ENCODE results near the gene ETFA. TPM values are rescaled to one million over a fixed set of nuclear protein-coding genes. Genes with fewer than 3 reads are reported as not detected.

ETFA gene
- total and polyA plus RNA-seq, 10 of the 15 experiments (the other 5 are each of a cell fraction or from before 2014, with no cell fraction given), result 114 to 331 (median 152) TPM

- RAD21 ChIA-PET (ENCODE audit: unreplicated experiment), result no interaction called here
- no peak overlapping the region for H3K4me2 ChIP-seq (ENCODE audit: control insufficient read depth, insufficient read depth)
- DNase-seq (ENCODE audit: low read depth, low spot score) (no peak), FAIRE-seq (no peak), ATAC-seq (no peak)
- no peaks in the 10 kb centered on the region for H3K36me3 ChIP-seq (ENCODE audit: control insufficient read depth in 2 of 2, insufficient read depth in 2 of 2, low read length in 1 of 2)
- SMC1A ChIA-PET (ENCODE audit: uncharacterized antibody, unreplicated experiment), result no interaction called here
- BruUV-seq (replicated peaks), result no TSS peak
- H3K9me3 ChIP-seq (replicated peaks; ENCODE audit: control insufficient read depth, insufficient read depth, low read length), result no peaks in the 10 kb centered on the region
- H3K4me3 ChIP-seq, result no peak overlapping the region
- intact Hi-C loops (cut with micrococcal nuclease; ENCODE audit: unreplicated experiment) (no loop called here), in situ Hi-C loops (cut with MboI) (no loop called here)
- H3K4me1 ChIP-seq (ENCODE audit: control insufficient read depth, insufficient read depth, low read length), result no peaks in the 10 kb centered on the region
- H2AFZ ChIP-seq (ENCODE audit: control insufficient read depth, low read depth, low read length), result no peak overlapping the region
- POLR2A ChIA-PET, result no interaction called here
- TF ChIP-seq CEBPZ (IDR thresholded peaks at IDR 0.05; ENCODE audit: low read depth, low read length), result no peak
- TF ChIP-seq ATF3 (IDR thresholded peaks at IDR 0.05; ENCODE audit: borderline replicate concordance, extremely low read depth, low read depth, low read length), result no peak
- no peak for TF ChIP-seq CHD2 (IDR thresholded peaks at IDR 0.05; ENCODE audit: borderline replicate concordance, low read depth, low read length)
- TF ChIP-seq IRF4 (IDR thresholded peaks at IDR 0.05; ENCODE audit: low read depth, low read length), result no peak
- no peak for TF ChIP-seq ATF2 (IDR thresholded peaks at IDR 0.05; ENCODE audit: low read length)
- TF ChIP-seq BCLAF1 (IDR thresholded peaks at IDR 0.05), result no peak
- TF ChIP-seq SMAD1 (IDR thresholded peaks at IDR 0.05; ENCODE audit: low read depth, partially characterized antibody), result no peak
- no peak for TF ChIP-seq MEF2B (IDR thresholded peaks at IDR 0.05; ENCODE audit: partially characterized antibody, poor library complexity, severe bottlenecking)
- no peak for TF ChIP-seq ZNF274 (IDR thresholded peaks at IDR 0.05; ENCODE audit: insufficient read depth, insufficient read length)
- no peak for TF ChIP-seq WRNIP1 (IDR thresholded peaks at IDR 0.05; ENCODE audit: borderline replicate concordance, low read depth, low read length)
- no peak for TF ChIP-seq EP300 (IDR thresholded peaks at IDR 0.05; ENCODE audit: borderline replicate concordance in 1 of 2, control insufficient read depth in 1 of 2, low read depth in 2 of 2, low read length in 2 of 2)
- no peak for TF ChIP-seq RUNX3 (IDR thresholded peaks at IDR 0.05; ENCODE audit: low read length)
- no peak for TF ChIP-seq FOS (IDR thresholded peaks at IDR 0.05; ENCODE audit: borderline replicate concordance, extremely low read depth, insufficient read length)
- TF ChIP-seq RAD21 (IDR thresholded peaks at IDR 0.05; ENCODE audit: insufficient read depth, low read depth, low read length), result no peak
- TF ChIP-seq ELK1 (IDR thresholded peaks at IDR 0.05; ENCODE audit: low read depth, low read length), result no peak
- TF ChIP-seq TARDBP (IDR thresholded peaks at IDR 0.05; ENCODE audit: borderline replicate concordance), result no peak
- no peaks in the 10 kb centered on the region; the same call in 1 of the 2 replicates for H4K20me1 ChIP-seq (ENCODE audit: control insufficient read depth, insufficient read depth)
- 70% methylated on average over 16 of the region's 16 CpGs for WGBS (ENCODE audit: insufficient coverage, insufficient replicate concordance, low lambda C conversion rate, missing lambda C conversion rate)
- H3K27ac ChIP-seq (ENCODE audit: control insufficient read depth, insufficient read depth), result no peak overlapping the region
- no peak overlapping the region for H3K9ac ChIP-seq (ENCODE audit: control insufficient read depth, insufficient read depth, low read length)
- CTCF ChIA-PET, result no interaction called here
- peaks cover 0 to 1% of the 10 kb centered on the region in 2 experiments; a peak in 2 of 4 replicates for H3K27me3 ChIP-seq (replicated peaks in 1 of 2; ENCODE audit: control insufficient read depth in 2 of 2, insufficient read depth in 2 of 2, low read length in 1 of 2)
- no peaks in the 10 kb centered on the region for H3K79me2 ChIP-seq (ENCODE audit: control insufficient read depth, insufficient read depth, low read length)
Measured at GRCh38 chr15:76172782-76173181, 138.5 kb downstream of the ETFA start.

All from GM12878 (cell line).